Body of pancreas (tissue), 4 donors: ENCODE results near the gene FAM153A. TPM values are rescaled to one million over a fixed set of nuclear protein-coding genes. Genes with fewer than 3 reads are reported as not detected.
"Not testable (repeated sequence)": the region's sequence is repeated elsewhere in the genome, so short reads cannot be mapped to it uniquely, and the experiment has no call there.

Source experiments
- ATAC-seq: fragments of 150-250 bp; one replicate; pipeline ENCODE4 v1.9.1; 2016
- DNase-seq, 4 donors: peaks; one replicate each; pipeline ENCODE4 v3.0.0-alpha.2; 2019
- H3K27ac ChIP-seq, 4 donors: fragments of 200-600 bp; sonication (generic); 1 replicate in 3 of 4; 2 replicates in 1 of 4; pipeline versions ENCODE4 v1.5.1 to v1.6.1; 2016 to 2019; ENCODE audit warnings: mild to moderate bottlenecking in 1 of 4, mixed read lengths in 1 of 4, moderate library complexity in 1 of 4
- H3K27me3 ChIP-seq, 2 donors: fragments of 200-600 bp; sonication (generic); one replicate each; pipeline ENCODE4 v1.6.0; 2016; ENCODE audit warnings: mild to moderate bottlenecking in 1 of 2
- H3K36me3 ChIP-seq, 2 donors: fragments of 200-600 bp; sonication (generic); replicated peaks in 1 of 2; 2 replicates each; pipeline ENCODE4 v1.5.1; 2016; ENCODE audit warnings: low read depth in 2 of 2; ENCODE audit not compliant: insufficient read depth in 1 of 2
- H3K4me1 ChIP-seq: fragments of 200-600 bp; sonication (generic); one replicate; pipeline ENCODE4 v1.6.0; 2016
- H3K4me3 ChIP-seq, 2 donors: fragments of 200-600 bp; sonication (generic); 1 replicate in 1 of 2; 2 replicates in 1 of 2; pipeline ENCODE4 v1.5.1; 2016 to 2019
- H3K9me3 ChIP-seq, 3 donors: fragments of 200-600 bp; sonication (generic); 1 replicate in 2 of 3; 2 replicates in 1 of 3; pipeline ENCODE4 v1.5.1; 2016
- WGBS, 2 donors: methylation state at CpG; one replicate each; pipeline ENCODE4 v1.1.5; 2017; 5-methylcytosine and 5-hydroxymethylcytosine counted together
- intact Hi-C: fragments of 100-400 bp; cut with DNase I; formaldehyde crosslinking; loops from one replicate; pipeline ENCODE4 v1.15.1; 2023
- total RNA-seq, 2 donors: library from RNA; depleted of rRNA; stranded (reverse); fragments of >200 nt; gene quantifications; one replicate each; pipeline ENCODE4 v1.1.0, GENCODE V29; 2016

Gene FAM153A
- total RNA-seq, 2 donors from 2014 or later, result 1.6 to 1.8 TPM

DNA sequence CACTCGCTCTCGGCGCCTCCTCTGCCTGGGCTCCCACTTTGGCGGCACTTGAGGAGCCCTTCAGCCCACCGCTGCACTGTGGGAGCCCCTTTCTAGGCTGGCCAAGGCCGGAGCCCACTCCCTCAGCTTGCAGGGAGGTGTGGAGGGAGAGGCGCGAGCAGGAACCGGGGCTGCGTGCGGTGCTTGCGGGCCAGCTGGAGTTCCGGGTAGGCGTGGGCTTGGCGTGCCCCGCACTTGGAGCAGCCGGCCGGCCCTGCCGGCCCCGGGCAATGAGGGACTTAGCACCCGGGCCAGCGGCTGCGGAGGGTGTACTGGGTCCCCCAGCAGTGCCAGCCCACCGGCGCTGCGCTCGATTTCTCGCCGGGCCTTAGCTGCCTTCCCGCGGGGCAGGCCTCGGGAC, 94.6 kb downstream of the FAM153A start:
- H3K9me3 ChIP-seq, H3K27ac ChIP-seq, H3K4me3 ChIP-seq, DNase-seq, intact Hi-C loops, H3K36me3 ChIP-seq, H3K4me1 ChIP-seq, H3K27me3 ChIP-seq, ATAC-seq: not testable (repeated sequence)
- WGBS, 2 donors, result 60 to 100% methylated on average over 1 to 3 of the region's 32 CpGs

GRCh38 chr5:177681920-177682319, 100.8 kb downstream of the FAM153A start:
- WGBS, 2 donors, result 0 to 10% methylated on average over 1 of the region's 1 CpG
- intact Hi-C loops, DNase-seq, H3K4me3 ChIP-seq, H3K27me3 ChIP-seq, H3K9me3 ChIP-seq, H3K4me1 ChIP-seq, H3K36me3 ChIP-seq, H3K27ac ChIP-seq: not testable (repeated sequence)
- ATAC-seq, result peak; percentile 30

Other genes with a start within 250 kb of the FAM153A start
- 100 to 1,000 TPM in 1 of 2 donors, 10 to 100 TPM in 1; 79.9 to 133 TPM for gene FAM193B, start 228.3 kb downstream of the FAM153A start, total RNA-seq
- 100 to 1,000 TPM in 1 of 2 donors, 10 to 100 TPM in 1; 82.2 to 155 TPM for gene TMED9, start 190.7 kb downstream of the FAM153A start, total RNA-seq
- gene B4GALT7, start 182.8 kb downstream of the FAM153A start, total RNA-seq, result 10 to 100 TPM; 17.1 to 17.5 TPM
- not detected for gene PROP1, start 213.3 kb upstream of the FAM153A start, total RNA-seq